Adrenal gland (tissue), 5 donors: Measurements from ENCODE around the gene BCL11A.

Source experiments
- CTCF ChIP-seq, 6 experiments: fragments of 450-650 bp in 4 of 6; fragments of 200-600 bp in 2 of 6; sonication (generic) in 1 of 6; IDR thresholded peaks; 1 replicate in 5 of 6; 2 replicates in 1 of 6; pipeline versions ENCODE4 v1.5.1 to v1.8.0; 2016 to 2021; ENCODE audit warnings: antibody characterized with exemption in 6 of 6, mild to moderate bottlenecking in 2 of 6, moderate library complexity in 1 of 6
- POLR2A ChIP-seq, 2 donors: fragments of 450-650 bp; IDR thresholded peaks; one replicate each; pipeline ENCODE4 v1.6.1; 2017; ENCODE audit warnings: antibody characterized with exemption in 2 of 2, mild to moderate bottlenecking in 2 of 2, moderate library complexity in 1 of 2
- donor health status: DM: no; HTN: no; CAD: no.

GRCh38 chr2:60512641-60513040 lies 40.8 kb downstream of the BCL11A start:
- no peak for TF ChIP-seq POLR2A (IDR thresholded peaks at IDR 0.05)
- TF ChIP-seq CTCF (IDR thresholded peaks at IDR 0.05) = no peak
